HTERT RPE-1 (cell line): ENCODE measurements around the gene IFT20.

ENCODE experiments used
- in situ Hi-C: fragments of 300-500 bp; cut with MboI; formaldehyde crosslinking; loops from 4 replicates; pipeline ENCODE4 v1.14.3; 2020; ENCODE audit warnings: low sequenced_read_pairs

Gene IFT20

GRCh38 chr17:28338056-28338768, 2.9 kb upstream of the IFT20 start:
- in situ Hi-C loops: no loop called here

- in situ Hi-C loops: no loop called here
Measured at GRCh38 chr17:28335959-28336871, 943 bp upstream of the IFT20 start.

DNA sequence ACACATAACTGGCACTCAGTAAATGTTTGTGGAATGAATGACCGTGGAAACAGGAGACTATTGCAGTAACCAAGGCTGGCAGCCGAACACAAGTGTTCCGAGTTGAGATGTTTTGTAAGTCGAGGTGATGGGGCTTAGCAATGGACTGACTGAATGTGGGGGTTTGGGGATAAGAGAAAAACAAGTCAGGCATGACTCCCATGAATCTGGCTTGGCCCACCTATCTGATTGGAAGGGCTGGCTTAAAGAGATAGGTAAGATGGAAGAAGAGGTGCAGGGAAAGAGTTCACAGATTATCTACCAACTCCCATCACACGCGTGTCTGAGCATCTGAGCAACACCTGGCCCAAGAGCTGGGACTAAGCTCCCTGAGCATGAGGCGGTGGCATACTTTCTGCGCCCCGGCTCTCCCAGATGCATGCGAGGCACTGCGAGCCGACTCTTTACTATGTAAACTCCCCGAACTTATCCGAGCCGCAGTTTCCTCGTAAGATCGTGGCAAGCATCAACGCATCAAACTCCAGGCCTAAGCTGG, 539 bp downstream of the IFT20 start:
- in situ Hi-C loops: no loop called here

DNA sequence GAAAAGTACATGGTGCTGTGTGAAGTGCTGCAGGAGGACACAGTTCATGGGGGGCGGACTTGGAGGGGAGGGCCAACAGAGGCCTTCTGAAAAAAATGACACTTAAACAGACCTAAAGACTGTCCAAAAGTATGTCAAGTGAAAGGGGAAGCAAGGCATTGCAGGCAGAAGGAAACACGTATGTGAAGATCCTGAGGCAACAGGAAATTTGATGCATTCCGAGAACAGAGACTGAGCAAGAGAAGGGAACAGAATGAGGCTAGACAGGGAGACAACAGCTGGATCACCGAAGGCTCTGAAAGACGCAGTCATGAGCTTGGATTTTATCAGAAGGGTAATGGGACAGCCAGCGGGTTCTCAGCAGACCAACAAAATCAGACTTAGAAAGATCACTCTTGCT, 1.1 kb downstream of the IFT20 start:
- in situ Hi-C loops: no loop called here

- in situ Hi-C loops: no loop called here
Measured at GRCh38 chr17:28333083-28333746, 2.1 kb downstream of the IFT20 start.

GRCh38 chr17:28331891-28332420, 3.3 kb downstream of the IFT20 start:
- in situ Hi-C loops: no loop called here

GRCh38 chr17:28330671-28331070, 4.6 kb downstream of the IFT20 start:
- in situ Hi-C loops: no loop called here

- in situ Hi-C loops: no loop called here
Measured at GRCh38 chr17:28328325-28328724, 6.9 kb downstream of the IFT20 start.

DNA sequence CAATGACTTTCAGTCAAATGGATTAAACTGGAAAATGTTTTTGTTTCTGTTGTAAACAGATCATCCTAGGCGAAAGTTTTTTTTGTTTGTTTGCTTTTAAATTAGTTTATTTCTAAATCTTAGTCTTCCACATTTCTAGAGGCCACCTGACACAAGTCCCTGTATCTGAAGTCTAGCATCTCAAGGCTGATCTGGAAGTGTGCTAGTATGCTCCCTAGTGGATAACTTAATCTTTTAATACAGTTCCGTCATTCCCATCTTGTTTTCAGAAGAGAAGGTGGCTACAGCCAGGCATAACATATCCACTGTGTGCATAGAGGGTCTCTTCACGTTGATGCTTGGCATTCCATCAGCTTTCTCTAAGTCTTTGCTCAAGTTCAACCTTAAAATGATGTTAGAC, 7.6 kb downstream of the IFT20 start:
- in situ Hi-C loops: no loop called here

DNA sequence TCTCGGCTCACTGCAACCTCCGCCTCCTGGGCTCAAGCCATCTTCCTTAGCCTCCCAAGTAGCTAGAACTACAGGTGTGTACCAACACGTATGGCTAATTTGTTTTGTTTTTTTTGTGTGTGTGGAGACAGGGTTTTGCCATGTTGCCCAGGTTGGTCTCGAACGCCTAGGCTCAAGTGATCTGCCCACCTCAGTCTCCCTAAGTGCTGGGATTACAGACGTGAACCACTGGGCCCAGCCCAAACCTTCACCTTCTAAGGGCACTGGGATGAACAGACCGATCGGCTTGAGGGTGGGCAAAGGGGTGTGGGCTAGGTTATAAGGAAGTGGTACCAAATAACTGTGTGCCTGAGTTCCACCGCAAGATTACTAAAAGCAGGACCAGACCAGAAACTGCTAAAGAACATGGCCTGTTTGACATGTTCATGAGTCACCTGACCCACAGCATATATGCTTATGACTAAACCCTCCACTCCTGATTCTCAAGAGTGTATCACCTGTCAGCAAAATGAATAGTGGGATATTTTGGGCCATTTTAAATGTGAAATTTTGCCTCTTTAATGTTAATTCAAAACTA, 8.2 kb downstream of the IFT20 start:
- in situ Hi-C loops: no loop called here

DNA sequence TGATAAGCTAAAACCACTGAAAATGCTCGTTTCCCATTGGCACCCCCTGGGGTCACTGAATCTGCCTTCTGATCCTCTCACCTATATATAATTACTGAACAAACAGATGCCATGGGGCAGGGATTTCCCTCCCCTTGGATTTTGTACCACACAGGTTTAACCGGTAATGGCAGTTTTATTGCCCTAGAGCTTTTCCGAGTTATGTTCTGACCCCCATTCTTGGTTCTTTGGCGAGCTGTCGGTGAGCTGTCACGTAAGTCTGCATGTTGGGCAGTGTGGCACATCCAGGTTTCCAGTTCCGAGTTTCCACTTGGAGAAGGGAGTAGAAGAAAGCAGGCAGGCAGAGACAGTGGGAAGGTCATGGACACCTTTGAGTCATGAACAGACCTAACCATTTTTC, 9.2 kb downstream of the IFT20 start:
- in situ Hi-C loops: no loop called here

GRCh38 chr17:28325211-28325610, 10.1 kb downstream of the IFT20 start:
- in situ Hi-C loops: no loop called here

GRCh38 chr17:28324781-28325180, 10.5 kb downstream of the IFT20 start:
- in situ Hi-C loops: no loop called here

- in situ Hi-C loops: no loop called here
Measured at GRCh38 chr17:28324267-28324745, 11.0 kb downstream of the IFT20 start.

DNA sequence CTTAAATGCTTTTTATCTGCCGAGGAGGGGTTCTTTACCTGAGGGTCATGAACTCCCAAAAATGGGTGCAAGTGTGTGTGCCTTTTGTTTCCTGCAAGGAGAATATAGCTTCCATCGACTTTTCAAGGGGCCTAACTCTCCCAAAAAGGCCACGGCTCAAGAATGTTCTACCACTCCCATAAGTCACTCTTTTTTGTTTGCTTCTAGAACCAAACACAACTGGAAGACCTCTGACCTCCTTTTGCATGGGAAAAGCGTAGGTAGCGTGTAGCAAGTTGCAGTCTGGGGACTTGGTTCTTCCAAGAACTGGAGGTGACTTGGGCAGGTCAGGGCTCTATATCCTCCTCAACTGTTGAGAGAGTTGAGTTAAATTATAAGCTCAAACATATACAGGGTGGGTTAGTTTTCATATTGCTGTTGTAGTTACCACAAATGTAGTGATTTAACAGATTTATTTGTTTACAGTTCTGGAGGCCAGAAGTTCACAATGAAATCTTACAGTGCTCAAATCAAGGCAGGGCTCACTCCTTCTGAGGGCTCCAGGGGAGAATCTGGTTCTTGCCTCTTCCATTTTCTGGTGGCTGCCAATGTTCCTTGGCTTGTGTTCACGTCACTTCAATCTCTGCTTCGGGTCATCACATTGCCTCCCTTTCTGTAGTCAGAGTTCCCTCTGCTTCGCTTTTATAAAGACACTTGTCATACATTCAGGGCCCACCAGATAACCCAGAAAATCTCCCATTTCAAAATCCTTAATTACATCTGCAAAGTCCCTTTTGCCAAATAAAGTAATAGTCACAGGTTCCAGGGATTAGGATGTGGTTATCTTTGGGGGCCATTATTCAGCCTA, 14.8 kb downstream of the IFT20 start:
- in situ Hi-C loops: no loop called here

GRCh38 chr17:28319598-28319935, 15.7 kb downstream of the IFT20 start:
- in situ Hi-C loops: no loop called here

DNA sequence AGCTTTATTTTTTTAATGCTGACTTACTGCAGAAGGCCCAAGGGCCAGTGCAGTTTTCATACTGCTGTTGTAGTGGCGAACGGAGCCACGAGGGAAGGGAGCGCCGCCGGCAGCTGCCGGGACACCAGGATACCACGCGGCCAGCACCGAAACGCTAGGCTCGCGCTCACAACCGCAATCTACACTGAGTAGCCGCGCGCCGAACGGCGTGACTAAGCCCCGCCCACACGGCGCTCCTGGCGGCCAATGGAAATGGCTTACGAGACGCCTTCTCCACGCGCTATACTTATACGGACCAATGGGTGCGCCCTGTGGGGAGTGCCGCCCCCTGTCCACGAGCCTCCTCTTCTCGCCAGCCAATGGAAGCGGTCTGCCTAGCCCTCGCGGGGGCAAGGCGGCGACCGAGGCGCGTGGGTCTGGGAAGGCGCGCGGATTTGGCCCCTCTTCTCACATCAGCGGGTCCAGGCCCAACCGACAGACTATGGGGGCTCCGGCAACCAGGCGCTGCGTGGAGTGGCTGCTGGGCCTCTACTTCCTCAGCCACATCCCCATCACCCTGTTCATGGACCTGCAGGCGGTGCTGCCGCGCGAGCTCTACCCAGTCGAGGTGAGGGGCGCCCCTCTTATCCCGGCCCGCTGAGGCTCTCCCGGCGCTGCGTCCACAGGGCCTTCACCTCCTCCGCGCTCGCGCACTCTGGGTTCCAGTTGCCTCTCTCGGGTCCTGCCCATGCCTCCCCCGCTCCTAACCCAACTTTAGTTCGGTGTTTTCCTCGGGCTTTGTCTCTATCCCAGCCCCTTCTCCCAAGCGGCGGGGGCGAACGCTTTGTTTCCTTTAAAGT, 16.3 kb downstream of the IFT20 start, which contains the start of gene TMEM97:
Gene TMEM97 (plus strand): TSS at position 442 of the 839 bp plus-strand sequence. CDS start 40 bp downstream, at position 482.
- in situ Hi-C loops: no loop called here

DNA sequence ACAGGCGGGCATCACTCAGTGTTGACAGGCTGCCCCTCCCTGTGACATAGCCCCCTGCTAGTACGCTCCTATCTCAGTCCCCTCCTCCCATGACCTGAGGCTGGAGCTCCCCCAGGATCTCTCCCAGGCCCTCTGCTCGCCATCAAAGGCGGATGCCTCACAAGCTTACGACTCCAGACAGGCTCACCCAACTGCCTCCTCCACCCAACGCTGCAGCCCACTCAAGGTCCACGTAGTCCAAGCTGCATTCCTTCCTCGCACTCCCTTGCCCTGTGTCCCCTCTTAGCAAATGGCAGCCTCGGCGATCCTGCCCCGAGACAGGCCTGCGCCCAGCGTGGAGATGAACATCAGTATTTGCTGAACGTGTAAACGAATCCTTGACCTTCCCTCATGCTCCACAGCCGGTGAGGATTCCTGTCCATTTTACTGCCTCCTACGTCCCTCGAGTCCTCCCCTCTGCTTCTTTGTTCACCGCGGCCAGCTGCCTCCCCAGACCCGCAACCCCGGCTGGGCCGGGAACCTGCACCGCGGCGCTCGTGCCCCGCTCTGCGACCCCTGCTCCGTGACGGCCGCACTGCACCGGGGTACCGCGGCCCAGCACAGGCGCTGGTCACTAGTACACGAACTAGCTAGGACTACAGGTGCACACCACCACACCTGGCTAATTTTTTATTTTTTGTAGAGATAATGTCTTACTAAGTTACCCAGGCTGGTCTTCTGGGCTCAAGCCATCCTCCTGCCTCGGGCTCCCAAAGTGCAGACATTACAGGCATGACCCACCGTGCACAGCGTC, 17.1 kb downstream of the IFT20 start:
- in situ Hi-C loops: no loop called here
